HG03521 (cell line): Measurements from ENCODE around the gene RGS11.
"Not testable (repeated sequence)": the region's sequence is repeated elsewhere in the genome, so short reads cannot be mapped to it uniquely, and the experiment has no call there.

Experiments
- ATAC-seq: cut with Tn5 transposase; IDR thresholded peaks from one replicate; pipeline ENCODE4 v1.9.1; 2021; ENCODE audit warnings: mild to moderate bottlenecking, moderate library complexity; ENCODE audit not compliant: unreplicated experiment

RGS11 gene

GRCh38 chr16:264440-264951 is 11.2 kb downstream of the RGS11 start:
- no peak for ATAC-seq

GRCh38 chr16:263944-264343 is 11.8 kb downstream of the RGS11 start:
- ATAC-seq: no peak

DNA sequence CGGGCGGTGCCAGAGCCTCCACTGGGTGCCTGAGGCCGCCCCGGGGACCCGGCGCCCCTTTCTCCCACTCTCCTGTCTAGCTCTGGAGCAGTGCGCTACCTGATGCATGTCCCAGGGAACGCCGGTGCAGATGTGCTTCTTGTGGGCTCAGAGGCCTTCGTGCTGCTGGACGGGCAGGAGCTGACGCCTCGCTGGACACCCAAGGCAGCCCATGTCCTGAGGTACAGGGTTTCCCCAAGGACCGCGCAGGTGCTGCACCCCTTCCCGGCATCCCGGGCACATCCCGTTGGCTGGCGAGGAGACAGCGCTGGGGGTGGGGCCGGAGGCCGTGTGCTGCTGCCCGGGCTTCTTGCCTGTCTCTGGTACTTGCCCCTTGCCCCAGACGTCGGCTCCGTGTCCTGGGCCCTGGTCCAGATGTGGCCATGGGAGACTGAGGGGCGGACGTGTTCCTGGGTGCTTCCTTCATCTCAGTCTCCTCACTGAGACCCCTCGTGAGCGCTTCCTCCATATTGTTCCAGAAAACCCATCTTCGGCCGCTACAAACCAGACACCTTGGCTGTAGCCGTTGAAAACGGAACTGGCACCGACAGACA is 12.5 kb downstream of the RGS11 start:
- no peak for ATAC-seq

GRCh38 chr16:262121-262745 is 13.5 kb downstream of the RGS11 start:
- no peak for ATAC-seq

- no peak for ATAC-seq
These were observed 14.6 kb downstream of the RGS11 start for GRCh38 chr16:261031-261691.

DNA sequence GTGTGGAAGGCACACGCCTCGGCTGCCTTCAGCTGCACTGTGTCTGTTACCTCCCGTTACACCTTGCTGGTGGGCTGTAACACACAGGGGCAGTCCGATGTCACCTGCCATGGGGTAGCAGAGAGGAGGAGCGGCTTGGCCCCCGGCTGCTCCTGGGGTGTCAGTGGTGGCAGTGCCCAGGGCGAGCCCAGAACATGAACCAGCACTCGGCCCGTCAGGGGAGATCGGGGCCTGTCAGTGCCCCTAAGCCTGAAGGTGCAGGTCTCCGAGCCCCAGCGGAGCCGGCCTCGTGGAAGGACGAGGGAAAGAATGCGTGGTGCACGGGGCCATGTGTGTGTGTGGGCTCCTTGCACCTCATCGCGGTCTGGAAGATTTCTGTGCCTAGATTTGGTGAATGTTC is 15.4 kb downstream of the RGS11 start:
- ATAC-seq: no peak

DNA sequence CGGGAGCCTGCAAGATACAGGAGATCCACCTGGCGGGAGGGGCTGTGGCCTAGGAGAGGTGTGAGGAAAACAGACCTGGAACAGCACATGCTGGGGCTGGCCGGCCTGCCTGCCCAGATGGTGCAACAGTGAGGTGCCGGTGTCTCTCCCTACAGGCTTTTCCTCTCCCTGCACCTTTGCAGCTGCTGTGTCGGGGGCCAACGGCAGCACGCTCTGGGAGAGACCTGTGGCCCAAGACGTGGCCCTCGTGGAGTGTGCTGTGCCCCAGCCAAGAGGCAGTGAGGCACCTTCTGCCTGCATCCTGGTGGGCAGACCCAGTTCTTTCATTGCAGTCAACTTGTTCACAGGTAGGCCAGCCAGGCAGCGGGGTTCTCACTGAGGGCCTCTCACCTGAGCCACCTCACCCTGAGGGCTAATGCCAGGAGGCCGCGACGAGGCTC is 15.9 kb downstream of the RGS11 start:
- no peak for ATAC-seq

- no peak for ATAC-seq
These were observed 16.5 kb downstream of the RGS11 start for GRCh38 chr16:259226-259625.

DNA sequence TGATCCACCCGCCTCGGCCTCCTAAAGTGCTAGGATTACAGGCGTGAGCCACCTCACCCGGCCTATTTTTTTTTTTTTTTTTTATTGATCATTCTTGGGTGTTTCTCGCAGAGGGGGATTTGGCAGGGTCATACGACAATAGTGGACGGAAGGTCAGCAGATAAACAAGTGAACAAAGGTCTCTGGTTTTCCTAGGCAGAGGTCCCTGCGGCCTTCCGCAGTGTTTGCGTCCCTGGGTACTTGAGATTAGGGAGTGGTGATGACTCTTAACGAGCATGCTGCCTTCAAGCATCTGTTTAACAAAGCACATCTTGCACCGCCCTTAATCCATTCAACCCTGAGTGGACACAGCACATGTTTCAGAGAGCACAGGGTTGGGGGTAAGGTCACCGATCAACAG is 17.7 kb downstream of the RGS11 start:
- not testable (repeated sequence) for ATAC-seq

GRCh38 chr16:255183-255582 is 20.6 kb downstream of the RGS11 start:
- no peak for ATAC-seq

DNA sequence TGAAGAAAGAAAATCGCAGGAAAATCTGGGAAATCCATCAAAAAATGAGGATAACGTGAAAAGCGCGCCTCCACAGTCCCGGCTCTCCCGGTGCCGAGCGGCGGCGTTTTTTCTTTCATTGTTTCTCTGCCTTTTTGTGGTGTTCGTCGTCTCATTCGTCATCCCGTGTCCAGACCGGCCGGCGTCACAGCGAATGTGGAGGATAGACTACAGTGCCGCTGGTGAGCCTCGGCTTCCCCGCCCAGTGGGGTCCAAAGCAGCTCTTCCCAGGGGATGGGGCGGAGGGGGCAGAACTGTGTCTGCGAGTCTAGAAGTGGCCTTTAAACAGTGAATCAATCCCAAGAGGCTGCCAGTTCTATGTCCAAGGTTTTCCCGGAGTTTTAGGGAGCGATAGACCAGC is 21.3 kb downstream of the RGS11 start:
- ATAC-seq: no peak

- no peak for ATAC-seq
These were observed 21.9 kb downstream of the RGS11 start for GRCh38 chr16:253833-254232.

DNA sequence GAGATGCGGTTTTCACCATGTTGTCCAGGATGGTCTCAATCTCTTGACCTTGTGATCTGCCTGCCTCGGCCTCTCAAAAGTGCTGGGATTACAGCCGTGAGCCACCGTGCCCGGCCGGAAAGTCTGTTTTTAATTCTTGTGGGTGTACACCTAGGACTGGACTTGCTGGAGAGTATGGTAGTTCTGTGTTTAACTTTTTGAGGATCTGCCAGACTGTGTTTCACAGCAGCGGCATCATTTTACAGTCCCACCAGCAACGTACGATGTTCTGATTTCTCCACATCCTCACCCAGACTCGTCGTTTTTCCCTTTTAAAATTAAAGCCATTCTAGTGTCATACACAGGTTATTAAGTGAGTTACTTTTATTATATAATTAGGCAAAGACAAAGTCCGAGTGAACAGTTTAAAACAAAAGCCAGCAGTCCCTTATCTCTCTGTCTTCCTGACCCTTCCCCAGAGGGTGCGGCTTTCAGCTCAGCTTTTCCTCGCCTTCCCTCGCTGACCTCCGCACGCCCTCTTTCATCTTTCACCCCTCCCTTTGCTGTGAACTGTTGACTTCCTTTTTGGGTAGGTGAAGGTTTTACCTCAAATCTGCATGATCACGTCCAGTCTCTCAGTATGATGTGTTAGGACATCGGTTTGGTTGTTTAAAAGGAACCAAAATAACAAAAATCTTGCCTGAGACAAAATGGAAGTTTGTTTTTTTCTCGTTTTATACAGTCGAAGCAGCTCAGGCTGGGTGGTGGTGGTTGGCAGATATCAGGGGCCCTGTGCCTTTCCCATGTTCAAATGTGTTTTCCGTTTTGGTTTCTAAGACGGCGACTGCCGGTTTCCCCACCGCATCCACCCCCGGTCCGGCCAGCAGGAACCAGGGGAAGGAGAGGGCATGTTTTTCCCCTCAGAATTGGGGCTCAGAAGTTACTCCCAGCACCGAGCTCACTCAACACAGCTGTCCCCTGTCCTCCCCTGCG is 23.1 kb downstream of the RGS11 start:
- ATAC-seq: no peak

GRCh38 chr16:249431-249830 is 26.3 kb downstream of the RGS11 start:
- no peak for ATAC-seq

DNA sequence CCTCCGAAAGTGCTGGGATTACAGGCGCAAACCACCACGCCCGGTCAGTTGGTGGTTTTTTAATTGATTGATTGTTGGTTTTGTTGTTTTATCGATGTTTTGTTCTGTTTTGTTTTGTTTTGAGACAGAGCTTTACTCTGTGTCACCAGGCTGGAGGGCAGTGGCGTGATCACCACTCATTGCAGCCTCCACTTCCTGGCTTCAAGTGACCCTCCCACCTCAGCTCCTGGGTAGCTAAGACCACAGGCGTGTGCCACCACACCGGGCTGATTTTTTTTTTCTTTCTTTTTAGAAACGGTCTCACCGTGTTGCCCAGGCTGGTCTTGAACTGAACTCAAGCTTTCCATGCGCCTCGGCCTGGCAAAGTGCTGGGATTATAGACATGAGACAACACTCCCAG is 28.7 kb downstream of the RGS11 start:
- no peak for ATAC-seq

GRCh38 chr16:245105-245504 is 30.6 kb downstream of the RGS11 start:
- ATAC-seq: no peak

- ATAC-seq: no peak
These were observed 32.4 kb downstream of the RGS11 start for GRCh38 chr16:243348-243747.

GRCh38 chr16:242281-242680 is 33.5 kb downstream of the RGS11 start:
- ATAC-seq: no peak

- ATAC-seq: no peak
These were observed 35.2 kb downstream of the RGS11 start for GRCh38 chr16:240559-240958.

GRCh38 chr16:239948-240277 is 35.8 kb downstream of the RGS11 start:
- no peak for ATAC-seq
